Activated CD4-positive, alpha-beta T cell treated with anti-CD3 and anti-CD28 coated beads, Interleukin-2, amount 50 U/mL, for 24 hours (primary cell): ENCODE measurements around the gene C5orf34.
A peak's percentile ranks its signal among the peaks of the same experiment; 100 is the strongest.
"Not testable (repeated sequence)": the region's sequence is repeated elsewhere in the genome, so short reads cannot be mapped to it uniquely, and the experiment has no call there.

Experiments used
- DNase-seq, 2 donors: peaks; one replicate each; pipeline ENCODE4 v3.0.0-alpha.2; 2020; ENCODE audit warnings: low read depth in 1 of 2, low spot score in 1 of 2

Gene C5orf34

GRCh38 chr5:43514816-43515677, at the start of gene C5orf34:
Gene C5orf34 (minus strand): TSS chr5:43515148. CDS start chr5:43509339, 5,809 bp downstream.
- peak; percentile 89 to 95 for DNase-seq

DNA sequence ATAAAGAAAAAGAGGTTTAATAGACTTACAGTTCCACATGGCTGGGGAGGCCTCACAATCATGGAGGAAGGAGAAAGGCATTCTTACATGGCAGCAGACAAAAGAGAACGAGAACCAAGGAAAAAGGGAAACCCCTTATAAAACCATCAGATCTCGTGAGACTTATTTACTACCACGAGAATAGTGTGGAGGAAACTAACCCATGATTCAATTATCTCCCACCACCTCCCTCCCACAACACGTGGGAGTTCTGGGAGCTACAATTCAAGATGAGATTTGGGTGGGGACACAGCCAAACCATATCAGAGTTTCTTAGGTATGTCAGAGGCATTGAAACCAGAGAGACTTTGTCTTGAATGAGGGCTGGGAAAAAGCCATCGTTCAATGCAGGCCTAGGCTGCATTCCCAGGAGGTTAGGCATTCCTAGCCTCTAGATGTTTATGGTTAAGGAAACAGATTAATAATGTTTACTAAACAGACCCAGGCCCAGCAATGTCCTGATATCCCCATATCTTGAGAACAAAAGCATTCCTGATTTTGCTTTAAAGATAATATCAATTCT, 49.4 kb upstream of the C5orf34 start:
- no peak for DNase-seq

GRCh38 chr5:43563321-43563720, 48.4 kb upstream of the C5orf34 start:
- no peak for DNase-seq

DNA sequence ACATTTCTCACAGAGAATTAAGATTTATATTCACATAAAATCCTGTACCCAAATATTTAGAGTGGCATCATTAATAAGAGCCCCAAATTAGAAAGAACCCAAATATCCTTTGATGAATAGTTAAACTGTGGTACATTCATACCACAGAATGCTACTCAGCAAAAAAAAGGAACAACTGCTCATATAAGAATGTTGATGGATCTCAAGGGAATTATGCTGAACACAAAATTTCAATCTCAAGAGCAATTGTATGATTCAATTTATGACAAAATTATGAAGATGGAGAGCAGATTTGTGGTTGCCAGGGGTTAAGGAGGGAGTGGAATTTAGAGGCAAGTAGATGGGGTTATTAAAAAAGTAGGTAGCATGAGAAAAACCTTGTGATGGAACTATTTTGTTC, 46.4 kb upstream of the C5orf34 start:
- DNase-seq: no peak

DNA sequence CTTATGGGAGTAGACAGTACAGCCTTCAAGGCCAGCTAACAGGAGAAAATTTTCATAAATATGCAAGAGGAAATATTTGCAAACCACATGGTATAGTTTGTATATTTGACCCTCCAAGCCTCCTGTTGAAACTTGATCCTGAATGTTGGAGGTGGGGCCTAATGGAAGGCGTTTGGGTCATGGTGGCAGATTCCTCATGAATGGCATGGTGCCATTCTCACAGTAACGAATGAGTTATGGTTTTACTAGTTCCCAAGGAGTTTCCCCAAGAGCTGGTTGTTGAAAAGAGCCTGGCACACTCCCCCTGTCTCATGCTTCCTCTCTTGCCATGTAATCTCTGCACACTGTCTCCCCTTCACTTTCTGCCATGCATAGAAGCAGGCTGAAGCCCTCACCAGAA, 45.2 kb upstream of the C5orf34 start:
- DNase-seq: no peak

DNA sequence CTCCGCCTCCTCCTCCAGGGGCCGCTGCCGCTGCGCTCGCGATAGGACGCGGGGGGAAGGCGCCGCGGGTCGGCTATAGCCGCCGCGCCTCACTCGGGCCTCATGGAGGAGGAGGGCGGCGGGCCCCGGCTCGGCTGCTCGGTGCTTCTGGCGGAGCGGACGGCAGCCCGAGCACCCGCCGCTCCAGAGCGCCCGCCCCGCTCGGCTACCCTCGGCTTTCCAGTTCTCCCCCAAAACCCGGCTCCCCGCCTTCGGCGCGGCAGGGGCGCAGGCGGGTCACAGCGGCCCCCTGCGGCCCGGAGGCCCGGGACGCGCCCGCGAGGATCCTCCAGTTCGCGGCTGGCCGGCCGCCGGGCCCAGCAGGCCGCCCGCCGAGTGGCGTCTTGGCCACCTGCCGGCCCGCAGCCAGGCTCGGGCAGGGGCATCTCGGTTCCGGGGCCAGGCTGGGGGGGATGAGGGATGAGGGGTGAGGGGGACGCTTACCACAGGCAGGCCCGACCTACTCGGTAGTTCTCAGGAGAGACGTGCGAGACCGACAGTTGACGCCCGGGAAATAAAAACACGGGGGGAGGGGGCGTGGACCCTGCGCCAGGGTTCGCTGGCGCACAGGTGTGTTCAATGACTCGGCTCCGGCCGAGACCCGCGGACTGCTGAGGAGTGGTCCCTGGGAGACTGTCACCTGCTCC, 42.1 kb upstream of the C5orf34 start, which contains the start of gene PAIP1:
TSS of gene PAIP1 (minus strand) at position 221 of the 686 bp plus-strand sequence. CDS start 231 bp downstream, outside the sequence.
- peak; percentile 70 to 71 for DNase-seq

GRCh38 chr5:43556607-43556856, 41.6 kb upstream of the C5orf34 start:
- not testable (repeated sequence) for DNase-seq

- DNase-seq: peak; percentile 32 to 46
Measured at GRCh38 chr5:43555895-43556606, 41.1 kb upstream of the C5orf34 start.

DNA sequence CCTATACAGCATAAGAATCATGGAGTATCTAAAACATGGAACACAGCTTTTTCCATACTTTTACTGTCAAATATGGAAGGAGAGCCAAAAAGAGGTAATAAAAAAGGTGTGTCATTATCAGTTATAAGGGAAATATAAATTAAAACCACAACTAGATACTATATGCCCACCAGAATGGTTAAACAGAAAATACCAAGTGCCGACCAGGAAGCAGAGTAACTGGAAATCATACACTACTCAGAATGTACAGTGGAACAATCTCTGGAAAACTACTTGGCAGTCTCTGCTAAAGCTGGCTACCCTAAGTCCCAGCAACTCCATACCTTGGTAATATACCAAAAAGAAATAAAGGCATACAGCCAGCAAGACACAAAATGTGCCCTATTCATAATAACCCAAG, 39.5 kb upstream of the C5orf34 start:
- DNase-seq: no peak

GRCh38 chr5:43553381-43553780, 38.4 kb upstream of the C5orf34 start:
- DNase-seq: no peak

DNA sequence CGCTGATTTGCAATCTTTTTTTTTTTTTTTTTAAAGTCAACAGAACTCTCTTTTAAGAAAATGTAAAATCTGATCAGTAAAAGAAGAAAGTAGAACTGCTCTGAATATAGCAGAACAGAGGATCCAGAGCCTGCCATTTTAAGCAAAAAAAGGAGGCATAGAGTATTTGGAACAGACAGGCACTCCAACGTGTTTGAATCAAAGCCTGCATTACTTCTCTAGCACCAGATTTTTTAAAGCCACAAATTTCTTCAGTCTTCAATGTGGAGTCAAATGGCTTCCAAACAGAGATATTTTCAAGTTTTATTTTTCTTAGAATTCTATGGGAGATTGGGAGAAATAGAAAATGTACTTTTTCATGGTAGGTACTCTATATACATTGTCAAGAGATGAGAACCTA, 36.8 kb upstream of the C5orf34 start:
- DNase-seq: no peak

DNA sequence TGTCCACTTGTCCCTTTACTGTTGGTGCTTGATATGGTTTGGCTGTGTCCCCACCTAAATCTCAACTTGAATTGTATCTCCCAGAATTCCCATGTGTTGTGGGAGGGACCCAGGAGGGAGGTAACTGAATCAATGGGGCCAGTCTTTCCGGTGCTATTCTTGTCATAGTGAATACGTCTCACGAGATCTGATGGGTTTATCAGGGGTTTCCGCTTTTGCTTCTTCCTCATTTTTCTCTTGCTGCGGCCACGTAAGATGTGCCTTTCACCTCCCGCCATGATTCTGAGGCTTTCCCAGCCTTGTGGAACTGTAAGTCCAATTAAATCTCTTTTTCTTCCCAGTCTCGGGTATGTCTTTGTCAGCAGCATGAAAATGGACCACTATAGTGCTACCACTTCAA, 34.3 kb upstream of the C5orf34 start:
- not testable (repeated sequence) for DNase-seq

GRCh38 chr5:43548358-43548757, 33.4 kb upstream of the C5orf34 start:
- DNase-seq: no peak

- no peak for DNase-seq
Measured at GRCh38 chr5:43547532-43547931, 32.6 kb upstream of the C5orf34 start.

- DNase-seq: no peak
Measured at GRCh38 chr5:43543434-43543833, 28.5 kb upstream of the C5orf34 start.

DNA sequence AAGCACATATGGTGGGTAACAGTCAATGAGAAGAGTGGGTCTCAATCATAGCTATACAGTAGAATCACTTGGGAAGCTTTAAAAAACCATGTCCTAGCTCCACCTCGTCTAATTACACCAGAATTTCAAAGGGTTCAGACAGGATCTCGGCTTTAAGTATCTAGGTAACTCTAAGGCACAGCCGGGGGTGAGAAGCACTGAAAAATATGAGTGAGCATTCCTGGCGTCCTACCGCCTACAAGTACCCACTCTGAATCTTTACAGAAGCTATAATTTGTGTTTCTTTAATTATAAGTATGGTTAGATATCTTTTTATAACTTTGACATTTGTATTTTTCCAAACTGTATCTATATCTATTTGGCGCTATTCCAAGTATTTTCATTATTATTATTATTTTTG, 25.8 kb upstream of the C5orf34 start:
- DNase-seq: no peak

GRCh38 chr5:43536972-43537371, 22.0 kb upstream of the C5orf34 start:
- no peak for DNase-seq

DNA sequence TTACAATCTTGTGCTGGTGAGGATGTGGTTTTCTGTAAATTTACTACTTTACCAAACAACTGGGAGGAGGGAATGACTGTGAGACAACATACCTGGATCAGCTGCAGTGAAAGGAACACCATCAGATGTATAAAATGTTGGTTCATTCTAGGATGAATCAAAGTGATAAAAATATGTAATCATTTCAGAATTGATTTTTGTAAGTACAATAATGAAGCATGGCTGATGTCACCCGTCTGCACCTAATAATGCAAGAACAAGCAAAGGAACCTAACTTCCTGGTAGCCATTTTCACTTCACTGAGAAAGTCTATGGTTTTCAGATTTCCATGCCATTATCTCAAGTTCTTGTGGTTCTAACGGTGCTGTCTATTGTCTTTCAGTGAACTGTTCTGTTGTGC, 18.7 kb upstream of the C5orf34 start:
- no peak for DNase-seq

DNA sequence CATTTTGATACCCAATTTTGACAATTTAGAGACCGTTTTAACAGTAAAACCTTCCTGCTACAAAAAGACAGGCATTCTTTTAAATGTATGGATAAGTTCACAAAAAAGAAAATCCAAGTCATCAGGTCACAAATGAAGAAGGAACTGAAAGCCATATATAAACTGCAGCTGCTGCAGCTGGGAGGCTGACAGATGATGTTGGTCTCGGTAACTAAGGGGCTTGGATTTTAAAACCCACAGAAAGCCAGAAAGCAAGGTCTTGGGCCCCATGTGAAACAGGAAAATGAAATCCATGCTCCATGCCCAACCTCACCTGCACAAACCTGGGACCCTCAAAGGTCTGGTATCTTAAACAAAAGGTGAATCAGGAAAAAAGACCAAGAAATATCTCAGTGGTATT, 15.7 kb upstream of the C5orf34 start:
- no peak for DNase-seq

GRCh38 chr5:43523662-43524072, 8.7 kb upstream of the C5orf34 start:
- DNase-seq: no peak

GRCh38 chr5:43520615-43521014, 5.7 kb upstream of the C5orf34 start:
- no peak for DNase-seq

- no peak for DNase-seq
Measured at GRCh38 chr5:43515678-43516048, 715 bp upstream of the C5orf34 start.
